Right cardiac atrium (tissue), 5 donors: Measurements from ENCODE around the gene RPS18. TPM values are rescaled to one million over a fixed set of nuclear protein-coding genes. Genes with fewer than 3 reads are reported as not detected.
"Not testable (repeated sequence)": the region's sequence is repeated elsewhere in the genome, so short reads cannot be mapped to it uniquely, and the experiment has no call there.

Experiments used
- ATAC-seq, 2 donors: fragments of 200-7000 bp; cut with Tn5 transposase; one replicate each; pipeline versions ENCODE4 v1.8.0 to v1.9.1; 2020; ENCODE audit warnings: moderate library complexity in 2 of 2, mild to moderate bottlenecking in 1 of 2
- DNase-seq, 3 donors: peaks; one replicate each; pipeline ENCODE4 v3.0.0-alpha.2; 2020
- H3K27ac ChIP-seq: one replicate; pipeline ENCODE4 v1.5.1; 2013; ENCODE audit warnings: mild to moderate bottlenecking, low read length, control low read depth, moderate library complexity
- H3K27me3 ChIP-seq: one replicate; pipeline ENCODE4 v1.6.1; 2013; ENCODE audit not compliant: control insufficient read depth, insufficient read depth
- H3K4me1 ChIP-seq: one replicate; pipeline ENCODE4 v1.6.1; 2013; ENCODE audit warnings: low read length; ENCODE audit not compliant: control insufficient read depth, insufficient read depth
- H3K4me3 ChIP-seq: one replicate; pipeline ENCODE4 v1.5.1; 2013; ENCODE audit warnings: low read length, control low read depth
- H3K9me3 ChIP-seq: one replicate; pipeline ENCODE4 v1.6.1; 2013; ENCODE audit warnings: low read length; ENCODE audit not compliant: control insufficient read depth
- WGBS: extraction: QIAGEN DNeasy Blood & Tissue Kit; methylation state at CpG from one replicate; pipeline ENCODE4 v1.1.7; 2013; 5-methylcytosine and 5-hydroxymethylcytosine counted together
- intact Hi-C, 4 donors: fragments of 100-400 bp; cut with DNase I; formaldehyde crosslinking; loops; one replicate each; pipeline versions ENCODE4 v1.11.0 to v1.14.0; 2022 to 2023
- polyA plus RNA-seq: library from polyadenylated mRNA; stranded (reverse); fragments of 200-250 nt; gene quantifications from one replicate; pipeline ENCODE4 v1.2.3, GENCODE V29; 2013
- total RNA-seq, 4 donors: library from RNA; stranded (reverse); fragmentation: NEBNext Ultra II Directional; extraction: Animal tissue kit (Norgen Biotek cat#: 25700); gene quantifications; one replicate each; pipeline ENCODE4 v1.2.1, GENCODE V29; 2021
- donor health status: healthy with polysubstance abuse.
- donor health status: DM: no; HTN: yes; CAD: no.
- donor health status: DM: no; HTN: no; CAD: no.
- donor health status: DM: no; HTN: yes; CAD: no; lungs with severe emphysema.
- donor health status: DM: yes; HTN: yes; CAD: no.

Gene RPS18
- total and polyA plus RNA-seq, 5 donors: 1,042 to 1,903 (median 1,207) TPM

- H3K27ac ChIP-seq: peak overlapping the region; percentile 84
- intact Hi-C loops: no loop called here
- H3K9me3 ChIP-seq: no peaks in the 10 kb centered on the region
- no peak for DNase-seq
- peak; percentile 17 to 28 for ATAC-seq
- WGBS: 11% methylated on average over 22 of the region's 22 CpGs
- H3K27me3 ChIP-seq: no peaks in the 10 kb centered on the region
- H3K4me3 ChIP-seq: peak overlapping the region; percentile 96
- no peaks in the 10 kb centered on the region for H3K4me1 ChIP-seq
These were observed 627 bp downstream of the RPS18 start for GRCh38 chr6:33272275-33273128.

DNA sequence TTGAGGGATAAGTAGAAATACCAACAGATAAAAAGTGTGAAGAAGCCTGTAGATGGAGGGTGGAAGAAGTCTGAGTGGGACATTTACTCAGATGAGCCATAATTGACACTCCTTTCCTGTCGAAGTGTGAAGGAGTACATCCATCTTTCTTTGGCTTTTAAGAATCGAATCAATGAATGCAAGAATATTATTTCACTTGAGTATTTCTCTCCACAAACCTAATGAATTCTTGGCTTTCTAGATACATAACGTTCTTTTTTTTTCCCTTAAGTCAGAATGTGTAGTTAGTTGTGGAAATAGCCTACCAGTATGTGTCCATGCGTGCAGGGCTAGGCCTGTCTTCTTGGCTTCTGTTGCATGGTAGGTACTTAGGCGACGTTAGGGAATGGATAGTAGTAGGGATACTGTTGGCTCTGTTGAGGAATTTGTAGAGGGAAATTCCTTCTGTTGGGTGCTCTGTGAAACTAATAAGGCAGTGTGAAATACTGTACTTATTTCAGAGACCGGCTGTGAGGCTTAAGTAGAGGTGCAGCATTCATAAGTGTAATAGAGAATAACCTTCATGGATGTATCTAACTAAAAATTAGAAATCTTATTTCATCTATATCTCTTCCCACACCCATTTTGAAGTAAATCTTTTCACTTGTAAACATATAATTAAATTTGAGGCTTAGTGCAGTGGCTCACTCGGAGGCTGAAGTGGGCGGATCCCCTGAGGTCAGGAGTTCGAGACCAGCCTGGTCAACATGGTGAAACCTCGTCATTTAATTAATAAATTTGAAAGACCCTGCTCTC lies 1.5 kb downstream of the RPS18 start:
- no peak for ATAC-seq
- H3K27me3 ChIP-seq: no peaks in the 10 kb centered on the region
- no peaks in the 10 kb centered on the region for H3K9me3 ChIP-seq
- no peak for DNase-seq
- no peaks in the 10 kb centered on the region for H3K4me1 ChIP-seq
- no peak overlapping the region for H3K4me3 ChIP-seq
- 62% methylated on average over 11 of the region's 11 CpGs for WGBS
- no peak overlapping the region for H3K27ac ChIP-seq
- intact Hi-C loops: no loop called here

GRCh38 chr6:33273924-33274902 lies 2.3 kb downstream of the RPS18 start:
- ATAC-seq (no peak), DNase-seq (no peak)
- intact Hi-C loops: no loop called here
- WGBS: 66% methylated on average over 14 of the region's 14 CpGs
- Histone ChIP-seq H3K9me3 (no peaks in the 10 kb centered on the region), H3K4me3 (no peak overlapping the region), H3K4me1 (no peaks in the 10 kb centered on the region), H3K27me3 (no peaks in the 10 kb centered on the region), H3K27ac (no peak overlapping the region)

- ATAC-seq, H3K27me3 ChIP-seq, H3K9me3 ChIP-seq, DNase-seq, intact Hi-C loops, H3K4me1 ChIP-seq: not testable (repeated sequence)
- WGBS: 80% methylated on average over 16 of the region's 16 CpGs
- Histone ChIP-seq H3K4me3 (peak overlapping the region; percentile 38), H3K27ac (peak overlapping the region; percentile 76)
These were observed 4.1 kb downstream of the RPS18 start for GRCh38 chr6:33275795-33276580.

DNA sequence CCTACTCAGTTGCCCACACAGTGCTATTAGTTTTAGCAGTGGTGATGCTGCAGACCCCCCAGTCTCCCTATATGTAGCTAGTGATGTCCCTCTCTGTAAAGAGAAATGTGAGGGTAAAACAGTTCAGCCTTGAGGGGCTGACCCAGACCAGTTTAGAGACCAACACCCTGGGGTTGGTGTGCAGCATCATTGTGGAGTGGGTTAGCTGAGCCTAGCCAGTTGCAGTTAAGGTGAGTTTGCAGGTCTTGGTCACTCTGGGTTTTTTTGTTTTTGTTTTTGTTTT lies 4.6 kb downstream of the RPS18 start:
- intact Hi-C loops: no loop called here
- H3K4me3 ChIP-seq: peak overlapping the region; percentile 38
- no peaks in the 10 kb centered on the region for H3K27me3 ChIP-seq
- H3K27ac ChIP-seq: peak overlapping the region; percentile 76
- DNase-seq: no peak
- H3K4me1 ChIP-seq: no peaks in the 10 kb centered on the region
- no peaks in the 10 kb centered on the region for H3K9me3 ChIP-seq
- ATAC-seq: no peak

- H3K4me3 ChIP-seq: peak within 1 kb of the TSS; percentile 38
- H3K27me3 ChIP-seq: no peaks in the 10 kb centered on the region
- peak; percentile 82 to 93 (median 93) for DNase-seq
- intact Hi-C loops: no loop called here
- no peaks in the 10 kb centered on the region for H3K9me3 ChIP-seq
- peak; percentile 79 for ATAC-seq
- H3K27ac ChIP-seq: peak within 1 kb of the TSS; percentile 76
- WGBS: under 1% methylated on average over 80 of the region's 80 CpGs
- H3K4me1 ChIP-seq: no peaks in the 10 kb centered on the region
These were observed 5.2 kb downstream of the RPS18 start, which contains the start of gene B3GALT4 for GRCh38 chr6:33276864-33277662. TSS of gene B3GALT4 (plus strand) at chr6:33277123. CDS start at chr6:33277420, 297 bp downstream.

GRCh38 chr6:33277663-33278391 lies 6.0 kb downstream of the RPS18 start:
- peak; percentile 2 for ATAC-seq
- Histone ChIP-seq H3K4me3 (peak overlapping the region; percentile 38), H3K4me1 (no peaks in the 10 kb centered on the region), H3K27me3 (no peaks in the 10 kb centered on the region), H3K9me3 (no peaks in the 10 kb centered on the region), H3K27ac (peak overlapping the region; percentile 76)
- 38% methylated on average over 39 of the region's 39 CpGs for WGBS
- intact Hi-C loops: no loop called here
- DNase-seq: peak in 2 of 3 donors; percentile 55 to 71

- no peaks in the 10 kb centered on the region for H3K4me1 ChIP-seq
- no peak overlapping the region for H3K27ac ChIP-seq
- no peak overlapping the region for H3K4me3 ChIP-seq
- no peaks in the 10 kb centered on the region for H3K9me3 ChIP-seq
- intact Hi-C loops: no loop called here
- WGBS: 76% methylated on average over 9 of the region's 9 CpGs
- H3K27me3 ChIP-seq: no peaks in the 10 kb centered on the region
- ATAC-seq (no peak), DNase-seq (no peak)
These were observed 6.5 kb downstream of the RPS18 start for GRCh38 chr6:33278392-33278741.

GRCh38 chr6:33278810-33279209 lies 6.9 kb downstream of the RPS18 start:
- no peaks in the 10 kb centered on the region for H3K27me3 ChIP-seq
- 89% methylated on average over 3 of the region's 3 CpGs for WGBS
- H3K4me3 ChIP-seq: no peak overlapping the region
- no peak overlapping the region for H3K27ac ChIP-seq
- intact Hi-C loops: no loop called here
- ATAC-seq: no peak
- H3K4me1 ChIP-seq: no peaks in the 10 kb centered on the region
- H3K9me3 ChIP-seq: no peaks in the 10 kb centered on the region
- no peak for DNase-seq
